ENCODE data around the gene NEK10.
"Not testable (repeated sequence)": the region's sequence is repeated elsewhere in the genome, so short reads cannot be mapped to it uniquely, and the experiment has no call there.

NEK10 gene

GRCh38 chr3:27354161-27354560 lies 15.0 kb downstream of the NEK10 start:
- no peak for DNase-seq (ENCODE audit: low spot score)

DNA sequence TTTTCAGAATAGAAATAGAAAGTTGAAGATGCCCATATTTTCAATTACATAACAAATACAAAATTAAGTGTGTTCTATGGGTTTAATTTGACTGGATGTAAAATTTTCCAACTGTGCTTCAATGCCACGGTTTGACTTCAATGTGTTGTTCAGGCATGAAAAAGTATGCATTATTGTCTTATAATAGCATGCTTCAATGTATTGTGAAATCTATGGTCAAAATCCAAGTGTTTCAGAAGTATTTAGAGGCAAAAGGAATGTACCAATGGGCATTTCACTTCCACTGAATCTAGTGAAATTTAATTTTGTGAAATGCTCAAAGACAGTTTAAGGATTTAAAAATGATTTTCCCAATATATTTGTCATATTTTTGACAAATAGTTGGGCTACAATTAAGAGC lies 16.0 kb downstream of the NEK10 start:
- no peak for DNase-seq (ENCODE audit: low spot score)

- no peak for DNase-seq (ENCODE audit: low spot score)
These were observed 17.1 kb downstream of the NEK10 start for GRCh38 chr3:27352047-27352446.

- DNase-seq (ENCODE audit: low spot score), result no peak
These were observed 19.4 kb downstream of the NEK10 start for GRCh38 chr3:27349832-27350231.

- DNase-seq (ENCODE audit: low spot score), result no peak
These were observed 23.0 kb downstream of the NEK10 start for GRCh38 chr3:27345959-27346865.

- DNase-seq (ENCODE audit: low spot score), result peak; percentile 90
These were observed 23.7 kb downstream of the NEK10 start for GRCh38 chr3:27345493-27345892.

DNA sequence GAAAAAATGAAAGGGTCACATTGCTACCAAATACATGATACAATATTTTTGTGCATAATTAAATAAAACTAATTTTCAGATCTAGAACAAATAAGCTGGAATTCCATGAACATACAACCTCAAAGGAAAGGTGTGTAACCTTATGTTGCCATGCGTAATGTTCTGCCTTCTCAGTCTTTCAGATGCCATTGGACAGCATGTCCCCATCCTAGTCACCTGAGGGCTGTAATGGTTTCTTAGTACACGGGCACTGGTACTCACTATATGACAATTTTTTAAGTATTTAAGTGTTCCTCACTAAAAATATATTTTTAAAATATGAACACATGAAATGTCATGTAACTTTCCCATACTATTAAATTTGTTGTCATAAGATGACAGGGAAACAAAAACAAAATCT lies 24.1 kb downstream of the NEK10 start:
- DNase-seq (ENCODE audit: low spot score), result no peak

DNA sequence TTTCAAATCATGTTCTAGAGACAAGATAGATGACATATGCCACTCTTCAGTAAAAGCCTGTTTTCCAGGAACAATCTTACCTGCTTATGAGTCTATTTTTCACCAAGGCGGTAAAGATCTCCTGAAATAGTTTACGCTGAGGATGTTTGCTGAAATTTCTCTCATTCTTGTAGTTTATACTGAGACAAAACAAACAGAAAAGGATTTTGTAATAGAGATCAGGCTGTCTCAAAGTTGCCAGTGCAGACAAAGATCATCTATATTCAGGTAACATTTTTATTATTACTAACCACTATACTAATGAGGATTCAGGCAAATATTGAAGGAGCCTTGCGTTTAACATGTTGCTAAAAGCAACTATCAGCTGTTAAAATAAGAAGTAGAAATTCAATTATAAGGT lies 25.0 kb downstream of the NEK10 start:
- DNase-seq (ENCODE audit: low spot score), result no peak

DNA sequence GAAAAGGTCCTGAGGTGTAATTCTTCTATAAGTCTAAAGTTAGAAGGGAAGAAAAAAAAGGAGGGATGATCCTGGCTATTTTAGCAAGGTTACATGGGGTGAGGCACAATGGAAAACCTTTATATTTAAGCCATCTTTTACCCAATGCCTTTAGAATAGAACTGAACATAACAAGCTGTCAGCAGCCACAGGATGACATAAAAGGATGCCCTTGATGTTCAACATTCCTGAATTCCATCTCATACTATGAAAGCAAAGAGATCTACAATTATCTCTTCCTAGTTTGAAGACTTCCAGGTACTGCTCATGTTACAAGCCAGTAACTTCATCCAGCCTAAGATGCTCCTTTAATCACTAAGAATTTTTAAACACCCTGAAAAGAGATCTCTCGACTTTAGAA lies 26.9 kb downstream of the NEK10 start:
- DNase-seq (ENCODE audit: low spot score), result no peak

- DNase-seq (ENCODE audit: low spot score), result no peak
These were observed 28.6 kb downstream of the NEK10 start for GRCh38 chr3:27340534-27340933.

GRCh38 chr3:27335571-27335970 lies 33.6 kb downstream of the NEK10 start:
- no peak for DNase-seq (ENCODE audit: low spot score)

DNA sequence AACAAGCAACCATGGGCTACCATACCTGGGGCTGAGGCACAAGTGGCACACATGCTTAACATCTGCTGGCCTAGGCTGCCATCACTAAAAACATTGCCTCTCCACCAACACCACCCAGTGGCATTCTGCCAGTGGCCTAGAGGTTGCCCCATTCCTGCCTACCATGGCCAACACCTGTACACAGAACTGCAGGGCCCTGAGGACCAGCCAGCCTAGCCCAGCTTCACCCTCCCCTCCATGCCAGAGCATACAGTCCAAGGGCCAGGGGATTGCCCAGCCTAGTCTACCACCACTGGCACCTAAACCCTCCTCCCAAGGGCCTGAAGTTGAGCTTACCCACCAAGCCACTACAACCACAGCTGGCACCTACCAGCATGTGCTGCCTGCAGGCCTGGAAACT lies 35.3 kb downstream of the NEK10 start:
- no peak for DNase-seq (ENCODE audit: low spot score)

- not testable (repeated sequence) for DNase-seq (ENCODE audit: low spot score)
These were observed 40.0 kb downstream of the NEK10 start for GRCh38 chr3:27328982-27329762.

- no peak for DNase-seq (ENCODE audit: low spot score)
These were observed 42.3 kb downstream of the NEK10 start for GRCh38 chr3:27326629-27327545.

- DNase-seq (ENCODE audit: low spot score), result no peak
These were observed 43.0 kb downstream of the NEK10 start for GRCh38 chr3:27326202-27326601.

- DNase-seq (ENCODE audit: low spot score), result no peak
These were observed 43.8 kb downstream of the NEK10 start for GRCh38 chr3:27325419-27325818.

DNA sequence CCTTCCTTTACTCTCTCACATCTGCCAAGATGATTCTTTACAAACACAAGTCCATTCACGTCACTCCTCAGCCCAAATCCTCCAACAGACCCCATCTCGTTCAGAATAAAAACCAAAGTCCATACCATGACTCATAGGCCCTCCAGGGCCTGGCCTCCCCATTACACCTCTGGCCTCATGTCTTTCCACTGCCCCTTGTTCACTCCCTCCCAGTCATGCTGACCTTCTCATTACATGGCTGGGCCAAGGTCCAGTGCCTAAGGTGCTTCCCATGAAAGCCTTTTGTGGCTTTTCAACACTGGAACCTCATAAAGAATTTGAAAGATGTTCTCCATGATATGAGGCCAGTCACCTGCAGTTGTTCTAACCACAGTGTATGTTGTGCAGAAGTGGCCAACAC lies 44.5 kb downstream of the NEK10 start:
- DNase-seq (ENCODE audit: low spot score), result no peak

- no peak for DNase-seq (ENCODE audit: low spot score)
These were observed 46.1 kb downstream of the NEK10 start for GRCh38 chr3:27323087-27323570.

DNA sequence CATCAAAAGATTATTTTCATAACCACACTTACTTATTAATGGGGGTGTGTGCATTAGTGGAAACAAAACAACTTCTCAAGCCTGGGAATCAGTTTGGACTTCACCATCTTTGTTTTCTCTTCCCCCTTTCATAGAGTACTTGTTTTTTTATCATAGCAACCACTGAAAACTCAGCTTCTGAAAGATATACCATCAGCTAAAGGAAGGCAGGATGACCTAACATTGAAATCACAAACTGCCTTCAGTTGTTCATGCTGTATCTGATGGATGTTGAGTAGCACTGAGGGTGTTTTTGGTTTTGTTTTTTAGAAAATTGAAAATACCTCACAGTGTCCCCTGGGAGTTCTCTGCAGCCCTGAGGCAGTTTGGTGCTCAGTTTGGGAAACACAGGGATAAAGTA lies 46.5 kb downstream of the NEK10 start:
- no peak for DNase-seq (ENCODE audit: low spot score)

GRCh38 chr3:27319847-27320526 lies 49.2 kb downstream of the NEK10 start:
- no peak for DNase-seq (ENCODE audit: low spot score)

DNA sequence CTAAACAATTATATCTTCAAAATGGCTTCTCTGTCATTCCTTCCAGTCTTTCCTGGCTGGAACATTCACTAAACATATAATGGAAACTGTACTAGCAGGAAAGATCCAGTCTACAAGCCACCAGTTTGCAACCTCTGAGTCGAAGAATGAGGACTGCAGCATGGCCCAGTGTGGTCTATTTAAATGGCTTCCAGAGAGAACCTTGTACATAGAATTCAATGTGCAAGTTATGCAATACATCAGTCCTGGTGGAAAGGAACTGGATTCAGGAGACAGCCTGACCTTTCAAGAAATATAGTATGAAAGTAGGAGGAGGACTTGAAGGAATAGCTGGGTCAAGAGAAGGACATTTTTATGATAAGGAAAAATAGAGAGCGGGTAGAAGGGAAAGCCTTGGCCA lies 49.9 kb downstream of the NEK10 start:
- DNase-seq (ENCODE audit: low spot score), result no peak
